Stimulated activated CD8-positive, alpha-beta memory T cell treated with anti-CD3 and anti-CD28 coated beads, Interleukin-15, amount 100 ng/mL, for 48 hours (primary cell): ENCODE data around the gene TOX2.

Source experiments
- DNase-seq, 2 donors: peaks; one replicate each; pipeline ENCODE4 v3.0.0-alpha.2; 2020; ENCODE audit warnings: low read depth in 2 of 2

Gene TOX2

GRCh38 chr20:43914311-43915210 lies at the start of gene TOX2:
Gene TOX2 (plus strand): TSS chr20:43914852. CDS start chr20:43914892, 40 bp downstream.
- DNase-seq, result no peak

DNA sequence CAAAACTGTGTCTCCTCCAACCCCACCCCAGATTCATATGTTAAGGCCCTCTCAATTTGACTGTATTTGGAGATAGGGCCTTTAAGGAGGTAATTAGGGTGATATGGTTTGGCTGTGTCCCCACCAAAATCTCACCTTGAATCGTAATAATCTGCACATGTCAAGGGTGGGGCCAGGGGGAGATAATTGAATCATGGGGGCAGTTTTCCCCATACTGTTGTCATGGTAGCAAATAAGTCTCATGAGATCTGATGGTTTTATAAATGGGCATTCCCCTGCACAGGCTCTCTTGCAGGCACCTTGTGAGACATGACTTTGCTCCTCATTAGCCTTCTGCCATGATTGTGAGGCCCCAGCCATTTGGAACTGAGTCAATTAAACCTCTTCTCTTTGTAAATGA lies 46.6 kb upstream of the TOX2 start:
- DNase-seq, result no peak

GRCh38 chr20:43870484-43870883 lies 44.2 kb upstream of the TOX2 start:
- no peak for DNase-seq

DNA sequence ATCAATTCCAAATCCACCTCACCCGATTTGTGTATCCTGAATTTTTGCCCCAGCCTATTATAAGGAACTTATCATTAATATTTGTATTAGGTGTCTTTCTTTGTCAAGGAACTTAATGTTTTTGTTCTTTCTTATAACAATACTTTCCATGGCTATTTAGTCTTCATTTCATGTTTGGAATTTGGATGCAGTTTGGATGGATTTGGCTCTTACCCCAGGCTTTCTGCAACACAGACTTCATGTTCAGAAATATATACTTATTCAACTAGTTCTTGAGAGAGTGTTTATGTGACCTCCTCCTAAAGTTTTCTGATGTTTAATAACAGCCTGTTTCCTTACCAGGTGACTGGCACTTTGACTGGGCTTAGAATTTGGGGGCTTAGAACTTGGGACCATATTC lies 35.9 kb upstream of the TOX2 start:
- DNase-seq, result no peak

GRCh38 chr20:43893930-43894329 lies 20.7 kb upstream of the TOX2 start:
- DNase-seq, result no peak

DNA sequence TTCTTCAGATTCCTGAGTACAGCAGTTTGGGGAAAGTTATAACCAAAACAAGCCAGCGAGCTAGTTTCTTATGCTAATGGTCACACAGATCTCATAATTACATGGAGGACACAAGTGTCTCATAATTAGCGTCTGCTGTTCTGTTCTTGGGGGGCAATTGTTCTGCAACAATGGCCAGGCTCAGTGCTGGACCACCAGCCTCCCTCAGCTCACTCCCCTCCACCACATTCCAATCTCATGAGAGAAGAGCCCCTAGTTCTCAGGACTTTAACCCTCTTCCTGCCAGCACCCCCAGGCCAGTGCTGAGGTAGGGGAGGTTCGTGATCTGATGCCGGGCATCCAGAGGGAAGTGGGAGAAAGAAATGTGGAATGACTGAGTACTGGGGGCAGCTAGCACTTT lies 20.2 kb upstream of the TOX2 start:
- no peak for DNase-seq

GRCh38 chr20:43895235-43895634 lies 19.4 kb upstream of the TOX2 start:
- no peak for DNase-seq

DNA sequence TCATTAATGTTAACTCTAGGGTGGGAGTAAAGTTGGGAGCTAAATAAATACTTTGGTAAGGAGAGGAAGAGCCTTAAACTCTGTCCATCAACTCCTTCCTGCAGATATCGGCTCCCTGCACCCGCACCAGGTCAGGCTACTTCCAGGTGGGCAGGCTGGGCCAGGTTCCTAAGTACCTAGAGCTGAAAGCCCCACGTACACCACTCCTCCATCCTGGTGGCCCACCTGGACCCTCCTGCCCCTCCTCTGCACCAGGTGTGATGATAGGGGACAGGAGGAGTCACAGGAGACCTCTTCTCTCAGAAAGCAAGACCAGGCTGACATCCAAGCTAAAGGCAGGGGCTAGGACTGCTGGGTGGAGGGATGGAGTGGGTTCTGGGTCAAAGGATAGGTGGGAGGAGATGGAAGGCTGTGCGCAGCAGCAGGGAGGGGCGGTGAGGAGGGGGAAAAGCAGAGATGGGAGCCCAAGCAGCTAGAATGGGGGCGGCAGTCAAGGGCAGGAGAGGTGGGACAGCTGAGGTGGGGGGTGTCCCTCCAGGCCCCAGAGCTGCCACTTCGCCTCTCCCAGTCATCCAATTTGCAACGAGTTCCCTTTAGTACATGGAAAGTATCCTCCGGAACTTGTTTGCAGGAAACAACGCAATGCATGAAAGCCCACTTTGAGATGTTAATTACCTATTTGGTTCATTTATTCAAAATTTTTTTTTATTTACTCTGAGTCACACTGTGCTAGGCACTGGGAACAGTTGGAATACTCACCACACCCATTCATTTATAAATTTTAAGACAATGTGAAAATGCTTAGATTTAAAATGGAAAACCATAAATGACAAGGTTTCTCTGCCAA lies 15.2 kb upstream of the TOX2 start:
- DNase-seq, result no peak

DNA sequence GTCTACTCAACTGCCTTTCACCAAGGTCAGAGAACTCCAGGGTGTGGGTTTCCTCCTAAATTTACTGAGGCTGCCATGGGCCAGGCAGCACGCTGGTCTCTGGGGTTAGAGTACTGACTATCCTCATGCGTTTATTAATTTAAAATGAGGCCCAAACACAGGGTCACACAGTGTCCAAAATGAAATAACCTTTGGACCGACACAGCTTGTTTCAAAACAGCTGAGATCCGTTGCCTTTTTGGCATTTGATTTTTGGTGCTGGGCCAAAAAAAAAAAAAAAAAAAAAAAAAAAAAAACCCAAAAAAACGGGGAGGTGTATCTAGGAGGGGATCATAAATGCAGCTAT lies 14.6 kb upstream of the TOX2 start:
- DNase-seq, result no peak

DNA sequence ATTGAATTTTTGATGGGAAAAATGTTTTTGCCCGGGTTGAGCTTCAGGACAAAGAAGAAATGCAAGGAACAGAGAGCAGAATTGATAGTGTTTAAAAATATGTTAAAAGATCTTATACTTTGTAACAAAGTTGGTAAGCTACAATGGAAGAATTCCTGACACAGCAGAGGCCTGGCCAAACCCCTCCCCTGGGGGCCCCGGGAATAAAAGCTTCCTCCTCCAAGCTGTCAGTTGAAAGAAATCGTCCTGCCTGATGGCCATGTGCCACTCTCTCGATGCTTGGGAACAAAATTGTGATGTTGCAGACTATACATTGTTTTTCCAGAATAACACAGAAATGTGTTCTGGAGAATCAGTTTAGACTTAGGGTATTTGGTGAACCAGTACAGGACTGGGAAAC lies 14.2 kb upstream of the TOX2 start:
- no peak for DNase-seq

- no peak for DNase-seq
These were observed 13.4 kb upstream of the TOX2 start for GRCh38 chr20:43901296-43901695.

DNA sequence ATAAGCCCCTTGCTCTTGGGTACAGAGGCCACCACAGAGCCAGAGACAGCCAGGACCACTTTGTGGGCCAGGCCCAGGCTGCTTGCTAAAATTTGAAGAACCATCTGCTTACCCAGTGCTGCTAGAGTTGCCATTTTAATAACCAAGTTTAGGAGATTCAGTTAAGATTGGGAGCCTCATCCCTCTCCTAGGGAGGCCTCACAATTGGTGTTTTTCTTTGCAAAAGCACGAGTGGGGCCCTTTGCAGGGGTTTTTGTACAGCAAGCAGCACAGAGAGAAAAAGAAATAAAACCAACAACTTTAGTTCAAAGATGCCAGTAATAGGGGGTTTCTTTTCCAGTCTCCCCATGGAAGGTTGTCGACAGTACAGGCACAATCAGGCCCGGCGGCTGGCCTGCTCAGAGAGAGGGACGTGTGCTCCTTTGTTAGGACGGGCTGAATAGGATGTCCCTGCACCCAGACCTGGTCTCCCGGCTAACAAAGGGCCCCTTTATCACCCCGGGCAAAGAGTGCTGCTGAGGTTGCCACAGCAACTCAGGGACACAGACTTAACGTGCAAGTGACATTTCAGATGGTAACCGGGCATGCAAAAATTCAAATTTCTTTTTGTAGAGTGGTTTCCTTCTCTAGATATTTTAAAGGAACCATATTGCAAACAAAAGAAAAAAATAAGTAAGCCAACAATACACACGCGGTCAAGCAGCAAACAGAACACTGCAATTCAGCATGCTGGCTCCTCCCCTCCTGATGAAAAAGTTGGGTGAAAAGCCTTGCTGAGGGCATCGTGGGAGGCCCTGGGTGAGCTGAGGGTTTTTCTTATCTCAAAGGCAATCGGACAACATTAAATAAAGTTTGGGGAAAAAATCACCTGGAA lies 10.5 kb upstream of the TOX2 start:
- DNase-seq, result no peak

- DNase-seq, result no peak
These were observed 9.8 kb upstream of the TOX2 start for GRCh38 chr20:43904827-43905177.

- no peak for DNase-seq
These were observed 8.1 kb upstream of the TOX2 start for GRCh38 chr20:43906505-43907034.

GRCh38 chr20:43909211-43909610 lies 5.4 kb upstream of the TOX2 start:
- DNase-seq, result no peak

GRCh38 chr20:43909720-43910119 lies 4.9 kb upstream of the TOX2 start:
- no peak for DNase-seq

DNA sequence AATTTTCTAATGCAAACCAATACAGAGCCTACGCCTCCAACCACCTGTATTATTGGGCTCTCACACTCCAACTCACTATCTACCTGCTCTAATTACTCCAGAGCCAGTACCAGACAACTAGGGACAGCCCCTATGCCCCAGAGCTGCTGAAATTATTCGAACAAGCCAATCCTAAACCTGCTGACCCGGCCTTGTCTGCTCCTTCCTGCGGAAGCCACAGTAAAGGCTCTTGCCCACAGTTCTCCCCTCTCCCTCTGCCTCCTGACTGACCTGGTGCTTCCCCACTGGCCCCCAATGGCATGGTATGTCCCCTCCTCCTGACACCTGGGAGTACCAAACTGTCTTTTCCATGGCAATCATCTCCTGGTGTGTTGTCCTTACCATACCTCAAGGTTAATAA lies 4.1 kb upstream of the TOX2 start:
- no peak for DNase-seq

DNA sequence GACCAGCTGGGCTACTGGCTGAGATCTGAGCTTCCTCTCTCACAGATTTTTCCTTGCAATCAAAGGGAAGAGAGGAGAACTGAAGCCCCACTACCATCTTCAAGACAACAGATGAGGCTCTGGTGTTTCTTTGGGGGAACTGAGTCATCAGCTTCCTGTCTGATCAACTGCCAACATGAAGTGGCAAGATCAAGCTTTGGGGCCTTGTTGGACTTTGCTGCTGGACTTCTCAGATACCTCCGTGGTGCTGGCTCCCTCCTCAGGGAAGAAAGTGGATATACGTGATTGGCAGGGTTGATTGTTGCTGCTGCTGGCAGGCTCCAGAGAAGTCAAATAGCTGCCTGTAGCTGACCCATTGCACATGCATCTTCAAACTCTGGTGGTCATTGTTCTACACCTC lies 3.6 kb upstream of the TOX2 start:
- no peak for DNase-seq

DNA sequence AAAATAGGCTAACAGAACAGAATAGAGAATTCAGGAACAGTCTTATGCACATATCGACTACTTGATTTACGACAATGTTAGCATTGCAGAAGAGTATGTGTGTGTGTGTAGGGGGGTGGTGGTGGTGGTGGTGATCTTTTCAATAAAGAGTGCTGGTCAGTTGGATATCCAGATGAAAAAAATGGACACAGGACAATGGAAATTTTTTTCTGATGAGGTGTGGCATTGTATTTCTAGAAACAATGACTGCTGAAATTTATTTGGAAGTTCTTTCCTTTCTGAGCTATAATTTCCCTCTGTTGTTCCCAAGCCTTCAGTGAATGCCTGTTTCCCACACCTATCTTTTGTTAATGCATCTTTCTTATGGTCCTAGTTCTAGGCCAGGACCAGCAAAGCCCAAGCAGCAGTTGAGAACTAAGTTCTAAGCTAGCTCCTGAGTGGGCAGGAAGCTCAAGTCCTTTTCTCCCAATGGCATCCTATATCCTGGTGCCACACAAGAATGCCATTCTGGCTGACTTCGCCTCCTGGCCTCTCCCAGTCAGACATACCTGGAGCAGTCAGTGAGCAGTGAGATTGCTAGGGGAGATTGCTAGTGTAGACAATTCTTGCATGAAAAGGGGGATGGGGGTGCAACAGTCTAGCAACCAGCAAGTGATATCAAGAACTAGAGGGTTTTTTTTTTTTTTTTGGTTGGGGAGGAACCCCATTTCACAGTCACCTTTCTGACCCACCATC lies 1.2 kb upstream of the TOX2 start:
- DNase-seq, result no peak

DNA sequence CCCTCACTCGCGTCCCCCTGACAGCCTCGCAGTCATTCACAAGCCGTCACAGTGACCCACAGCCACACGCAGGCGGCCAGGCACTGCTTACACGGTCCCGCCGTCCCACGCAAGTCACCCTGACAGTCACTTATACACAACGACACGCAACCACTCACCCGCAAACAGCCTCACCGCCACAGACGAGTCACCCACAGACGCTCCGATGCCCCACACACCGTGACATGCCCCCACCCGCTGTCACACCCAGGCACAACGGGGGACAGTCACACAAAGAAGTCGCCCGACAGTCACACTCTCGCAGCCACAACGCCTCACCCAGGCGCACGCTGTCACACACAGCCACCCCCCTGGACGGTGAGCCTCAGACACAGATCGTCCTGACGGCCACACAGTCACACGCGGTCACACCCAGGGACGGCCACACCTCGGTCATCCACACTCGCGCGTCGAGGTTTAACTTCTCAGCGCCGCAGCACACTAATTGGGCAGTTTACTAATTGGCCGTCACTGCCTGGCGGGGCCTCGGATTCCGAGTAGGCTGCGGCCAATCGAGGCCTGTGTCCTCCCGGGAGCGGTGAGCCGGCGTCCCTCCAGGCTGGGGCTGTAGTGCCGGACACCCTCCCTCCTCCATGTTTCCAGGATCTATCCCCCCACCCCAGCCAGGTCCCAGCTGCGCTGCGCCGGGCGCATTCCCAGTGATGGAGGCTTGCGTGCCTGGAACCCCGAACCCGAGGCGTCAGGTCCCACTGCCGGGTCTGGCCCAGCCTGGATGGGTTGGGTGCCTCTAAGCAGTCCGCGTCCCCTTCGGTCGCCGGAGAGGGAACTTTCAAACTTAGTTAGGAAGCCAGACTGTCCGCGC lies 790 bp downstream of the TOX2 start:
- peak in 1 of 2 donors; percentile 14 for DNase-seq
